ENCODE results near the gene TMEM132D. TPM values are rescaled to one million over a fixed set of nuclear protein-coding genes. Genes with fewer than 3 reads are reported as not detected.

The TMEM132D gene
- total RNA-seq, 3 donors from 2014 or later, result 0.09 to 0.24 (median 0.12) TPM

- no peak for TF ChIP-seq CTCF (IDR thresholded peaks at IDR 0.05)
- DNase-seq, result no peak
- H3K4me3 ChIP-seq, result no peak overlapping the region
- H3K36me3 ChIP-seq (ENCODE audit: low read depth), result no peaks in the 10 kb centered on the region
- no peaks in the 10 kb centered on the region for H3K4me1 ChIP-seq (ENCODE audit: low read depth)
- no peaks in the 10 kb centered on the region for H3K9me3 ChIP-seq
- intact Hi-C loops (cut with DNase I, micrococcal nuclease), result no loop called here
- ATAC-seq, result no peak
Measured at GRCh38 chr12:129631316-129631715, 272.5 kb downstream of the TMEM132D start.

GRCh38 chr12:129629901-129630300 lies 273.9 kb downstream of the TMEM132D start:
- TF ChIP-seq CTCF (IDR thresholded peaks at IDR 0.05), result no peak
- intact Hi-C loops (cut with DNase I, micrococcal nuclease), result no loop called here

GRCh38 chr12:129622566-129622965 lies 281.3 kb downstream of the TMEM132D start:
- Histone ChIP-seq H3K4me3 (no peak overlapping the region), H3K36me3 (ENCODE audit: low read depth) (no peaks in the 10 kb centered on the region), H3K9me3 (no peaks in the 10 kb centered on the region), H3K4me1 (ENCODE audit: low read depth) (no peaks in the 10 kb centered on the region)
- no peak for ATAC-seq
- intact Hi-C loops (cut with DNase I, micrococcal nuclease), result no loop called here
- TF ChIP-seq CTCF (IDR thresholded peaks at IDR 0.05), result no peak
- no peak for DNase-seq

More at GRCh38 chr12:129629901-129630300, 273.9 kb downstream of the TMEM132D start:
- ATAC-seq, result no peak
- H3K9me3 ChIP-seq, result no peaks in the 10 kb centered on the region
- no peaks in the 10 kb centered on the region for H3K36me3 ChIP-seq (ENCODE audit: low read depth)
- H3K4me1 ChIP-seq (ENCODE audit: low read depth), result no peaks in the 10 kb centered on the region
- DNase-seq, result no peak
- H3K4me3 ChIP-seq, result no peak overlapping the region

- intact Hi-C loops (cut with DNase I, micrococcal nuclease), result no loop called here
- no peak for TF ChIP-seq CTCF (IDR thresholded peaks at IDR 0.05)
- DNase-seq (no peak), ATAC-seq (no peak)
- Histone ChIP-seq H3K4me1 (ENCODE audit: low read depth) (no peaks in the 10 kb centered on the region), H3K9me3 (no peaks in the 10 kb centered on the region), H3K4me3 (no peak overlapping the region), H3K36me3 (ENCODE audit: low read depth) (no peaks in the 10 kb centered on the region)
Measured at GRCh38 chr12:129619271-129619670, 284.6 kb downstream of the TMEM132D start.

GRCh38 chr12:129617849-129618248 lies 286.0 kb downstream of the TMEM132D start:
- H3K9me3 ChIP-seq, result peaks cover 8% of the 10 kb centered on the region
- H3K36me3 ChIP-seq (ENCODE audit: low read depth), result no peaks in the 10 kb centered on the region
- TF ChIP-seq CTCF (IDR thresholded peaks at IDR 0.05), result no peak
- intact Hi-C loops (cut with DNase I, micrococcal nuclease), result no loop called here
- H3K4me3 ChIP-seq, result no peak overlapping the region
- no peak for DNase-seq
- ATAC-seq, result no peak
- H3K4me1 ChIP-seq (ENCODE audit: low read depth), result no peaks in the 10 kb centered on the region

- Histone ChIP-seq H3K4me1 (ENCODE audit: low read depth) (no peaks in the 10 kb centered on the region), H3K36me3 (ENCODE audit: low read depth) (no peaks in the 10 kb centered on the region), H3K4me3 (no peak overlapping the region), H3K9me3 (peaks cover 8% of the 10 kb centered on the region)
- no peak for TF ChIP-seq CTCF (IDR thresholded peaks at IDR 0.05)
- no peak for ATAC-seq
- DNase-seq, result no peak
- intact Hi-C loops (cut with DNase I, micrococcal nuclease), result no loop called here
Measured at GRCh38 chr12:129615001-129615400, 288.8 kb downstream of the TMEM132D start.

Data from mucosa of descending colon (tissue), 3 donors.